Glomerular visceral epithelial cell (primary cell): ENCODE measurements around the gene SETD3.
A peak's percentile ranks its signal among the peaks of the same experiment; 100 is the strongest.

ENCODE experiments used
- DNase-seq: peaks from one replicate; pipeline ENCODE4 v3.0.0-alpha.2; 2016; ENCODE audit errors: extremely low spot score

The SETD3 gene

GRCh38 chr14:99460793-99461192, 19.9 kb downstream of the SETD3 start:
- no peak for DNase-seq

DNA sequence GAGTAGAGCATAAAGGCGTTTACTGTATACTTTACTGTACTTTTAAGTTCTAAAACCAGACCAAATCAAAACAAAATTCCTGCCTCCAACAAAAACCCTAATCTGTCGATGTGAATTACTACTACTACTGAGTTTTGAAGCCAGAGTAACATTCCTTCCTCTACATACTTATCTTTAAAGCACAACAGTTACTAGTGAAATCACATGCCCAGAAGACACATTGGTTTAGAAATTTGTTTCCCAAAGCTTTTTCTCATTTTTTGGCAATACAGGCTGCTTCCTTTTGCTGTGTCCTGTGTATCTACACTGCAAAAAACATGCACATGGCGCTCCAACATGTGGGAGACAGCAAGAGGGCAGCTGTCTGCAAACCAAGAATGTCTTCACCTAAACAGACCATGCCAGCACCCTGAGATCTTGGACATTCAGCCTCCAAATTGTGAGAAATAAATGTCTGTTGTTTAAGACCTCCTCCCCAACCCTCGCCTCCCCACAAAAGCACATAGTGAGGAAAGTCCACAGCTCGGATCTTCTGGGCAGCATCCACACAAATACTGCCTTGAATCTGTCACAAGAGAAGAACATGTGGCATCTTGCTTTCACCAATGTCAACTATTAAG, 21.1 kb downstream of the SETD3 start:
- no peak for DNase-seq

GRCh38 chr14:99454246-99454645, 26.4 kb downstream of the SETD3 start:
- no peak for DNase-seq

GRCh38 chr14:99452968-99453367, 27.7 kb downstream of the SETD3 start:
- DNase-seq = no peak

GRCh38 chr14:99451234-99451633, 29.4 kb downstream of the SETD3 start:
- no peak for DNase-seq

DNA sequence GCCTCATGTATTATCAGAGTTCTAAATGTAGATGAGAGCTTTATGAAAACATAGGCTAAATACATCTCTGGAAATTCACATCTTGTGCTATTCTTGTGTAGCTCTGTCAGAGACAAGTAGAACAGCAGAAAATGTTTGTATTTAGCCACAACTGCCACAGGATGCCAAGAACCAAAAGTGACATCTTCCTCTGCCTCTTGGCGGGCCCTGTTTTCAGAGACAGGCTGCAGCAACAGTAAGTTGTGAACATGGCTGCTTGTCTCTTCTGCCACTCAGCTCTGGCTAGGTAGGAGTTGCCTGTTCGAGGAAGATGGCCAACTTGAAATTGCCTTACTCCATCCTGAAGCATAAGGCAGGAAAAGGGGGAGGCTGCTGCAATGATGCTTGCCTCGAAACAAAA, 30.4 kb downstream of the SETD3 start:
- DNase-seq = no peak

DNA sequence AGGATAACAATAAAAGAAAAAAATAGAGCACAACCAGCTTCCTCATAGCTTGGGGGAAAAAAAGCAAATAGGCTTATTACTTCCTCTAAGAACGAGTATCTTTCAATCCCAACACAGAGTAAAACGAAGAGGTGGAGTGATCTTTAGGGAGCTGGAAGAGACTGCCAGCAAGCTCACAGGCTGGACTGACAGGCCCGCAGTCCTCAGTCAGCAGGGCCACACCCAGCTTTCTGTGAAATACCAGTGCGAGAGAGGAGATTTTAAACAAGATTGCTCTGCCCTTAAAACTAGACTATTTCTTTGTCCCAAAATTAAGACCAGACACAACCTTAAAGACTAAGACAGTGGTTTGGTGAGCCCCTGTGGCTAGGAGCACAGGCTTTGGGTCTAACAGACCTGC, 32.9 kb downstream of the SETD3 start:
- DNase-seq = no peak

DNA sequence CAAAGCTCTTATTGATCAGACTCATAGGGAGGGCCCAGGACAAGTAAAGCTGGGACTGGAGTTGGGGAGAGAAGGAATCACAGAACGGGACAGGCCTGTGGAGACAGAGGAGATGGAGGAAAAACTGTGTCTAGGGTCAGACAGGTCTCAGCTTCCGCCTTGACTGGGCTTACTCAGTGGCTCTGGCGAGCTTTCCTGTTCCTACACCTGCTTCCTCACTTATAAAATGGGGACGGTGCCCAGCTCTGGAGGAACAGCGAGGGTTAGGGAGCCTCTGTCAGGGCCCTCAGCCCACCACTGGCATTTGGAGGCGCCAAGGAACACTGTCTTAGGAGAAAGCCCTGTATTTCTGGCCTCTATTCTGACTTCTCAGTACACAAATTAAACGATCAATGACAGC, 34.7 kb downstream of the SETD3 start:
- DNase-seq = no peak

- no peak for DNase-seq
These were observed 38.7 kb downstream of the SETD3 start for GRCh38 chr14:99441918-99442317.

GRCh38 chr14:99441157-99441870, 39.3 kb downstream of the SETD3 start:
- no peak for DNase-seq

DNA sequence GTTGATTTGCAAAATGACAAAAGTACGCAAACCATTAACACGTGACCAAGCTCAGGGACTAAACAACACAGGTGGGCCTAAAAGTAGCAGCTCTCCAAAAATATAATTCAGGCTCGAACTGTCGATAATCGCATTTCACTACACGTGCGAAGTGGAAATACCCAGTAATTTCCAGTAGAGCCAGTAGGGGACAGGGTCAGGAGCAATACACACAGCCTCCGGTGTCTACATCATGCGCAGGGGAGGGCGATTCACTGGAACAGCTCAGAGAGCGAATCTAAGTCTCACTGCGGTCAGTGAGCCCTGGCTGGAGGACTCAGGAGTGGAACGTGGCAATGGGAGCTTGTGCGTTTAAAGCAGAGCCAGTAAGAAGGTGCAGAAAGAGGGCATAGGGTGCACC, 40.4 kb downstream of the SETD3 start:
- no peak for DNase-seq

DNA sequence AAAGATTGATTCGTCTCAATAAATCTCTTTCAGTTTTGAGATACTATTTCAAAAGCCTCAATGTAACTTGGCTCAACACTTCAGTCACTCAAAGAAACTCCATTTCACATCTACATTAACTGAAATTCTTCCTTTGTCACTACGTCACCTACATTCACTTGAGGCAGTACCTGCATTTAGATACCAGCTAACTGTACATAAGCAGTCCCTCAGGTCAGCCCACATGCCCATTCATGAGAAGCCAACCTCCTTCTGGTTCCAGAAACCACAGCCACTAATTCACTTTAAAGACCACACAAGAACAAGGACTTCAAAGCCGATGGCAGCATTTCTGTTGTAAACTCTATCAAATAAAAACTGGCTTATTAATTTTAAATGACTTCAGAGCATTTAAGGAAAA, 43.0 kb downstream of the SETD3 start:
- no peak for DNase-seq

DNA sequence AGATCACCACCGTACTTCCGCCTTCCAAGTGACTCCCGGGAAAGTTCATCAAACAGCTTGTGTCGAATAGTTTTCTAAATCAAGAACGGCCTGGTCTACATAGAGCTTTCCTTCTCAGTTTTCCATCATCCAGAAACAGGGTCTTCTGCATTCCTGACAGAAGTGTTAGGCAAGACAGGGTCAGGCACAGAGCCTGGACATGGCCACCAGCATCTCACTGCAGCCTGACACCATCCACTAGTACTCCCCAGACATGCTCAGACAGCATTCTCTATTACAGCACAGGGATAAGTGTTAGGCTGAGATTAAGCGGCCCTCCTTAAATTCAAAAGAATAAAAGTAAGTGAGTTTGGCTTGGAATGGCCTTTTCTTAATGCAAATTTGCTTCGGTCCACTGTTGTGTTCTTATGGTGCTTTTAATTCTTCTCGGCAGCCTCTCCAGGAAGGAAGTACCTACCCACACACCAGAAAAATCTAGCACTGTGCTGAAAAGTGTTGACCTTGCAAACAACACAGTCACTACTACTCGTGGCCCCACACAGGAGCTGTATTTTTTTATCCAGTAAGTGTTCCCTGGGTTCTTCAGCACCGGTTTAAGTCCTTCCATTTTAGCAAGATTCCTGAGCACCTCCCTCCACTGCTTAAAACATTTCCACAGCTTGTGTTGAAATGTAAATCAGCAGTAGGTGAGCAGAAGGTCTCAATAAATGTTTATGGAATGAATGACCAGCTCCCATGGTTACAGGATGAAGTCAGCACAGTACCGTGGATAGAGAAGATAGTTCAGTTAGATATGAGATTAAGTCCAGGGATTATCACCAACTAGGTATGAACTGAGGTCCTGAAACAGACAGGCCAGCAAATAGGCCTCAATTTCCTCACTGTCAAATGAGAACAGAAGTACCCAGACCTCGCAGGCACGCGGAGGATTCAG, 44.1 kb downstream of the SETD3 start:
- no peak for DNase-seq

DNA sequence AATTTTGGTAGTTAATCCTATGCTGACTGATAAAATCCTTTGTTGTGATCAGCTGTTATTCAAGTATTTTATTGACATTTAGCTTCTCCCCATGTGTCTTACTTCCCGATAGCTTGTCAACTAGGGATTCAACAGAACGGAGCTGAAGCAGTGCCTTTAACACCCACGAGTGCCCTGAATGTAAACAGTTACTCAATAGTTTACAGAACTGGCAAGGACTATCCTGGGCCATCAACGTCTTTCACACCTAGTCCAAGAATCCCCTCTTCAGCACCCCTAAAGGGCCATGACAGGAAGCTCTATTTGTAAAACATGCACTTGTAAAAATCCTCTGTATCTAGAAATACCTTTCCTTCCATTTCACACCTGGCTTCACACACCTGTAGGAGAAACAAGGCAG, 45.3 kb downstream of the SETD3 start:
- no peak for DNase-seq

DNA sequence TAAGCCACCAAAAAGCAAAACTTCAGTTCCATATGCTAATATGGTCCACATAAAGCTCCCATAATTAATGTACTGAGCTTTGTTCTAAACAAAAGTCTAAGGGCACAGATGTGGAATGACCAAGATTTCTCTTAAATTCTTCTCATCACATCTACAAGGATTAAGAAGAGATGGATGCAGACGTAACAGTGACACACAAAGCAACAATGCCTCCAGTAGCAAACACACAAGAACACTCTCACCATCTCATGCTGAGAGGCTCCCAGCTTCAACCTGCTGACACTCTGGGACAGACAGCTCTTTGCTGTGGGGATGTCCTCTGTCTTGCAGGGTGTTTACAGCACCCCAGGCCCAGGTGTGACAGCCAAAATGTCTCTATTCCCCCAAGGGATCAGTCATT, 48.2 kb downstream of the SETD3 start:
- no peak for DNase-seq

- no peak for DNase-seq
These were observed 48.7 kb downstream of the SETD3 start for GRCh38 chr14:99431986-99432385.

DNA sequence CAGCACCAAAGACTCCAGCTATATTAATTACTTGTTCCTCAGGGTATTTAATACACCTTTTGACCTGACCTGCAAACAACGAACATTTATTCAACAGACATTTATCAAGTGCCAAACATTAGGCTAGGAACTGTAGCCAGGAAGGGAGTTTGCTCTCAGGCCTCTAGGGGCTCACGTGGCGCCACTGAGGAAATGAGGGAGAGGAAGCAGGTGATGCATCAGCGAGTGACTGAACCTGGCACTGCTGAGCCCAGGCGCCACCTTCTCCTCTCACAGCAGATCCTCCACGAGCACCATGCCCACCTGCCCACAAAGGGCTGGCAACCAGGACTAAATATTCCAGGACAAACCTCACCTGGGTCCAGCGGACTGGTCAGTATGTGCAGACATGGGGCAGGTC, 50.2 kb downstream of the SETD3 start:
- DNase-seq = peak; percentile 27

GRCh38 chr14:99427632-99428300, 52.9 kb downstream of the SETD3 start:
- peak; percentile 85 for DNase-seq

DNA sequence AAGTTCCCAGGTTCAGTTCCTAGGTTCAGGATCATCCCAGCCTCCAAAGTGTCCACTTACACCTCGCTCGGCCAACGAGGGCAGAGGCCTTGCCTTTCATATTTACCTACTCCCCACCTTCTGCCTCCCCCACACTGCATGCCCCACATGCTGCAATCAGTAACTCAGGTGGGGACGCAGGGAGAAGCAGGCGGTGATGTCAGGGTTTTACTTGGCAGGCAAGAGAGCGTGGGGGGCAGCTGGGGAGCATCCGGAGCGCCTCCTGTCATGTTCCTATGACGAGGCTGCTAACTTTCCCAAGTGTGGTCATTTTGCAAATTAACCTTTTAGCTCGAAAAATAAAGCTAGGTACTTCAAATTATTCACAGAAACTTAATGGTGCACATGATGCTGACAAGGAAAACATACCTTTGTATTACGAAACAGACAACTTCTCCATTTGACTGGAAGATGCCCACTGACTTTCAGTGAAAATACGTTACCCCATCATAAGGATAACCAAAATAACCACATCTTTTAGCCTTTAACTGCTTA, 53.8 kb downstream of the SETD3 start:
- peak; percentile 52 for DNase-seq

DNA sequence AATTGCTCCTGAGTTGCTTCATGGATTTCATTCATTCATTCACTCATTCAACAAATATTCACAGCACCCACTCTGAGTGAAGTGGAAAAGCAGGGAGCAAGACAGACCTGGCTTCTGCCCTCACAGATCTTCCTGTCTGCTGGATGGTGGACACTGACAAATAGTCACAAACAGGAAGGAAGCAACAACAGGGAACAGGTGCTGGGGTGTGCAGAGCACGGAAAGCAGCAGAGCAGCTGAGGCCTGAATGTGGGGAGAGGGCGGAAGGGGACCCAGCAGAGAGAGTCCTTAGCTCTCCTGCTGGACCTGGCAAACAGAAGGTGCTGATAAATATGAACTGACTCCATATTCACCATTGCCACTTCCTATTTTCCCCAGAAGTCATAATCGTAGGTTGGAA, 54.4 kb downstream of the SETD3 start:
- DNase-seq = no peak

GRCh38 chr14:99425272-99425681, 55.4 kb downstream of the SETD3 start:
- DNase-seq = no peak
